Umbilical cord (tissue), 2 donors: ENCODE data around the gene ELOF1. TPM values are rescaled to one million over a fixed set of nuclear protein-coding genes. Genes with fewer than 3 reads are reported as not detected.
"Not testable (repeated sequence)": the region's sequence is repeated elsewhere in the genome, so short reads cannot be mapped to it uniquely, and the experiment has no call there.

Source experiments
- DNase-seq: peaks from one replicate; pipeline ENCODE4 v3.0.0-alpha.2; 2015; ENCODE audit warnings: low spot score
- total RNA-seq: library from RNA; depleted of rRNA; stranded (reverse); fragments of >200 nt; gene quantifications from one replicate; pipeline ENCODE4 v1.2.3, GENCODE V29; 2014; ENCODE audit warnings: low replicate concordance; ENCODE audit not compliant: insufficient read depth

The ELOF1 gene
- 8.7 TPM for total RNA-seq

- DNase-seq: peak; percentile 99
These were observed at the start of gene ELOF1 for GRCh38 chr19:11558881-11559828. Gene ELOF1 (minus strand): TSS chr19:11559230. CDS start chr19:11554347, 4,883 bp downstream.

- DNase-seq: no peak
These were observed 47.5 kb upstream of the ELOF1 start for GRCh38 chr19:11606484-11606883.

DNA sequence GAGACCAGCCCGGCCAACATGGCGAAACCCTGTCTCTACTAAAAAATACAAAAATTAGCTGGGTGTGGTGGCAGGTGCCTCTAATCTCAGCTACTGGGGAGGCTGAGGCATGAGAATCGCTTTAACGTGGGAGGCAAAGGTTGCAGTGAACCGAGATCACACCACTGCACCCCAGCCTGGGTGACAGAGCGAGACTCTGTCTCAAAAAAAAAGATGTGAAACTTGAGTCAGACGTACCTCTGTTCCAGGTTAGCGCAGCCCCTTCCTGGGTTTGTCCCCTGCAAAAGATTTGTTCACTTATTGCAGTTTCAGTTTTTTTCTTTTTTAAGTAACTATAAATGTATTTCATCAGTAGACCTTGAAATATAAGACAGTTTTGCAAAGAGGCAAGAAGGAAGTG is 40.7 kb upstream of the ELOF1 start:
- DNase-seq: not testable (repeated sequence)

DNA sequence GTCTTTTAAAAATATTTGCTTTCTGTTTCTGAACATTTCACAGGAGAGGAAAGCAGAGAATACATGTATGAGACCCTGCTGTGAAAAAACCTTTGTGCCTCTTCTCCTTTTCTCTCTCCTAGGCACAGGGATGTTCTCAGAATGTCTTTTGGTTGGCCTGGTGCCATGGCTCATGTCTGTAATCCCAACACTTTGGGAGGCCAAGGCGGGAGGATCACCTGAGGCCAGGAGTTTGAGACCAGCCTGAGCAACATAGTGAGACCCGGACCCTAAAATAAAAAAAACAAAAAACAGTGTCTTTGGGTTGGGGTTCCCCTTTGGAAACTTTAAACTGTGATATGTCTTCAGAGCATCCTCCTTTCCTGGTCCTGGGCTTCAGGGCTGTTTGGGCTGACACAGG is 39.7 kb upstream of the ELOF1 start:
- DNase-seq: no peak

GRCh38 chr19:11598103-11598483 is 39.1 kb upstream of the ELOF1 start:
- no peak for DNase-seq

GRCh38 chr19:11597202-11598102 is 38.4 kb upstream of the ELOF1 start, which contains the start of gene ZNF627:
Gene ZNF627 (plus strand): TSS chr19:11597483. CDS start chr19:11597628, 145 bp downstream.
- DNase-seq: peak; percentile 99

DNA sequence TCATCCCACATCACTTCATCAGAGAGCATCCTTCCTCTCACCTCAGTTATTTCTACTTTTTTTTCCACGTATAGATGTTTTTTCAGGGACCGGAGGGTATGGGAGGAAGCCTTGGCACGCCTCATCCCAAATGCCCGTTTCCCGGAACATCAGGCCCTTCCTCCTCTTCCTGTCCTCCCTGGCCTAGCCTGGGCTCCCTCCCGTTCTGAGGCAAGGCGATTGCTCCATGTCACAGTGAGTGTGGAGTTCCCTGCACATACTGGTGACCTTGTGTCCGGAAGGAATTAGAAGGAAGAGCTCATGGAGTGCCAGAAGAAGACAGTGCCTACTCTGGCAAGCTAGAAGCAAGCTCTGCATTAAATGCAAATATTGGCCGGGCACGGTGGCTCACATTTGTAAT is 37.1 kb upstream of the ELOF1 start:
- DNase-seq: no peak

DNA sequence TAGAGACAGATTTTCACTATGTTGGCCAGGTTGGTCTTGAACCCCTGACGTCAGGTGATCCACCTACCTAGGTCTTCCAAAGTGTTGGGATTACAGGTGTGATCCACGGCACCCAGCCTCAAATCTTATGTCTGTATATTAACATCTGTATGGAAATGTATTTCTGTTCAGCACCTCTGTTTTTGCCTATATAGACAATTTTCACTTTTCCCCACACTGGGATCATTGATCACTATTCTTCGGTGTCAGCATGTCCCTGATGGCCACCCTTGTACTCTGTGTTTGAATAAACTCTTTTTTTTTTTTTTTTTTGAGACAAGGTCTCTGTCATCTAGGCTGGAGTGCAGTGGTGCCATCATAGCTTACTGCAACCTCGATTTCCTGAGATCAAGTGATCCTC is 35.1 kb upstream of the ELOF1 start:
- DNase-seq: no peak

DNA sequence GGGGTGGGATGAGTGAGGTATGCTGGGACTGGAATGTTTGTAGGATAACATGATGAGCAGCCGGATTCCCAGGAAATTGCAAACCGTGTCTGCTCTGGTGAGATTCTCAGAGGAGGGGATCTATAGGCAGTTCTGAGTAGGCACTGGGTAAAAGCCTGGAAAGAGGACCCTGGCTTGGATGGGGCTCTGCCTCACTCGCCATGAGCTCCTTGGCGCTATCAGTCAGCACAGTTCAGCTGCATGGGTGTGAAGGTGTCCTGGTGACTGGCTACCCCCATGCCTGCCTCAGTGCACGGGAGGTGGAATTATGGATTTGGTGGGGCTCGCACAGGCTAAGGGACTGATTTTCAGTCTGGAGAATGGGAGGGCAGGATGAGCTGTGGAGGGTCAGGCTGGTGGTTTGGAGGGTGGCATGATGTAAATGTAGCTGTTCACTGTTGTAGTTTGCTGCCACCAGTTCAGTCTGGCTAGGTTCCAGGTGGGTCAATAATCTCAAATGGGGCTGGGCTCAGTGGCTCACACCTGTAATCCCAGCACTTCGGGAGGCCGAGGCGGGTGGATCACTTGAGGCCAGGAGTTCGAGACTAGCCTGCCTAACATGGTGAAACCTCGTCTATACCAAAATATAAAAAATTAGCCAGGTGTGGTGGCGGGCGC is 29.1 kb upstream of the ELOF1 start:
- DNase-seq: no peak

GRCh38 chr19:11587302-11587974 is 28.4 kb upstream of the ELOF1 start:
- peak; percentile 67 for DNase-seq

- no peak for DNase-seq
These were observed 27.3 kb upstream of the ELOF1 start for GRCh38 chr19:11586331-11586730.

- no peak for DNase-seq
These were observed 22.7 kb upstream of the ELOF1 start for GRCh38 chr19:11581740-11582139.

GRCh38 chr19:11580116-11580515 is 21.1 kb upstream of the ELOF1 start:
- DNase-seq: no peak

GRCh38 chr19:11578258-11579142 is 19.5 kb upstream of the ELOF1 start:
- no peak for DNase-seq

- DNase-seq: no peak
These were observed 18.6 kb upstream of the ELOF1 start, which contains the start of gene ACP5 for GRCh38 chr19:11577451-11578257. Gene ACP5 (minus strand): TSS chr19:11577645. CDS start chr19:11577317, 328 bp downstream.

- DNase-seq: no peak
These were observed 17.2 kb upstream of the ELOF1 start for GRCh38 chr19:11576227-11576626.

DNA sequence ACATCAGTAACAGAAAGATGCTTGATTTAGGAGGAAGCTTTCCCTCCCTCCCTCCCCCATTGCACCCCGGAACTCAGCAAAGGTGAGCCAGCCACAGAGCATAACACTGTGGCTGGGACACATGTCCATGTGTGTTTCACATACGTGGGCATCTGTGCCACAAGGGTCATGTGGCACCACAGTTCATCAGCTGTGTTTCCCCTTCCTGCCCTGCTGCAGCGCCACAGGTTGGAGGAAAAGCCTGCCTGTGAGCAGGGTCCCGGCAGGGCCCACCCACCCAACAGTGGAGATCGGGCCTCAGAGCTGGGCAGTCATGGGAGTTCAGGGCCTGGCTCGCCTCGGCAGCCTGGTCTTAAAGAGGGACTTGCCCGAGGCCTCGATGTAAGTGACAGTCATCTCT is 15.7 kb upstream of the ELOF1 start:
- no peak for DNase-seq

- not testable (repeated sequence) for DNase-seq
These were observed 14.7 kb upstream of the ELOF1 start for GRCh38 chr19:11573763-11574162.

GRCh38 chr19:11573354-11573753 is 14.3 kb upstream of the ELOF1 start:
- DNase-seq: not testable (repeated sequence)
